ENCODE results near the gene NOVA1. TPM values are rescaled to one million over a fixed set of nuclear protein-coding genes. Genes with fewer than 3 reads are reported as not detected.
"Not testable (repeated sequence)": the region's sequence is repeated elsewhere in the genome, so short reads cannot be mapped to it uniquely, and the experiment has no call there.

The NOVA1 gene
- polyA plus RNA-seq, 3 donors, result 0.01 TPM; not detected in 2

GRCh38 chr14:26636561-26636960 lies 38.7 kb upstream of the NOVA1 start:
- Mint-ChIP-seq H3K9me3 (peaks cover 0 to 8% (median 2%) of the 10 kb centered on the region in 7 donors), H3K4me1 (no peaks in the 10 kb centered on the region), H3K27me3 (ENCODE audit: low read depth in 3 of 3) (no peaks in the 10 kb centered on the region), H3K4me3 (no peak overlapping the region), H3K36me3 (no peaks in the 10 kb centered on the region), H3K27ac (no peak overlapping the region)
- H2AFZ ChIP-seq (ENCODE audit: insufficient read depth, low read depth, low read length, poor library complexity, severe bottlenecking), result no peak overlapping the region
- H3K27ac ChIP-seq (ENCODE audit: low read depth in 1 of 2, low read length in 2 of 2), result no peak overlapping the region
- intact Hi-C loops (cut with micrococcal nuclease), result no loop called here
- no peaks in the 10 kb centered on the region for H3K9me3 ChIP-seq (replicated peaks in 1 of 2; ENCODE audit: control insufficient read depth in 1 of 2, insufficient read depth in 1 of 2, low read length in 2 of 2)
- no peak overlapping the region for H3K4me3 ChIP-seq (replicated peaks in 1 of 3; ENCODE audit: low read depth in 2 of 3, low read length in 3 of 3)
- no peak overlapping the region for H3K4me2 ChIP-seq (replicated peaks; ENCODE audit: extremely low read depth, low read length, poor library complexity, severe bottlenecking)
- no peak for TF ChIP-seq CTCF (IDR thresholded peaks at IDR 0.05)
- H3K36me3 ChIP-seq (replicated peaks in 1 of 2; ENCODE audit: control insufficient read depth in 1 of 2, insufficient read depth in 2 of 2, low read length in 2 of 2), result no peaks in the 10 kb centered on the region
- no peak for DNase-seq
- H4K20me1 ChIP-seq (ENCODE audit: insufficient read depth, low read length), result no peaks in the 10 kb centered on the region
- no peak overlapping the region for H3K9ac ChIP-seq (ENCODE audit: insufficient read depth, low read length, poor library complexity, severe bottlenecking)
- no peaks in the 10 kb centered on the region for H3K27me3 ChIP-seq (ENCODE audit: control insufficient read depth in 2 of 2, insufficient read depth in 2 of 2, low read length in 2 of 2)
- no peaks in the 10 kb centered on the region for H3K79me2 ChIP-seq (ENCODE audit: insufficient read depth, low read length)
- 80% methylated on average over 2 of the region's 5 CpGs for WGBS (ENCODE audit: insufficient coverage)
- H3K4me1 ChIP-seq (ENCODE audit: control insufficient read depth in 1 of 2, insufficient read depth in 2 of 2, low read length in 2 of 2), result no peaks in the 10 kb centered on the region

GRCh38 chr14:26634946-26635345 lies 37.1 kb upstream of the NOVA1 start:
- H4K20me1 ChIP-seq (ENCODE audit: insufficient read depth, low read length); H3K79me2 ChIP-seq (ENCODE audit: insufficient read depth, low read length); H3K27me3 ChIP-seq (ENCODE audit: control insufficient read depth in 2 of 2, insufficient read depth in 2 of 2, low read length in 2 of 2); H3K36me3 Mint-ChIP-seq; H3K27me3 Mint-ChIP-seq (ENCODE audit: low read depth in 3 of 3); H3K27ac ChIP-seq (ENCODE audit: low read depth in 1 of 2, low read length in 2 of 2); H2AFZ ChIP-seq (ENCODE audit: insufficient read depth, low read depth, low read length, poor library complexity, severe bottlenecking); intact Hi-C loops (cut with micrococcal nuclease); H3K4me1 ChIP-seq (ENCODE audit: control insufficient read depth in 1 of 2, insufficient read depth in 2 of 2, low read length in 2 of 2); H3K36me3 ChIP-seq (replicated peaks in 1 of 2; ENCODE audit: control insufficient read depth in 1 of 2, insufficient read depth in 2 of 2, low read length in 2 of 2); H3K27ac Mint-ChIP-seq; H3K9ac ChIP-seq (ENCODE audit: insufficient read depth, low read length, poor library complexity, severe bottlenecking); H3K4me3 ChIP-seq (replicated peaks in 1 of 3; ENCODE audit: low read depth in 2 of 3, low read length in 3 of 3); H3K9me3 ChIP-seq (replicated peaks in 1 of 2; ENCODE audit: control insufficient read depth in 1 of 2, insufficient read depth in 1 of 2, low read length in 2 of 2); H3K4me2 ChIP-seq (replicated peaks; ENCODE audit: extremely low read depth, low read length, poor library complexity, severe bottlenecking); H3K4me3 Mint-ChIP-seq; H3K4me1 Mint-ChIP-seq; H3K9me3 Mint-ChIP-seq; DNase-seq: not testable (repeated sequence)
- WGBS (ENCODE audit: insufficient coverage), result 100% methylated on average over 4 of the region's 25 CpGs

All from CD14-positive monocyte (primary cell).